GM19025 (cell line): ENCODE data around the gene LTBP1.

Source experiments
- ATAC-seq: cut with Tn5 transposase; IDR thresholded peaks from one replicate; pipeline ENCODE4 v1.9.1; 2021; ENCODE audit warnings: mild to moderate bottlenecking, low read depth, moderate library complexity; ENCODE audit not compliant: unreplicated experiment

Gene LTBP1

DNA sequence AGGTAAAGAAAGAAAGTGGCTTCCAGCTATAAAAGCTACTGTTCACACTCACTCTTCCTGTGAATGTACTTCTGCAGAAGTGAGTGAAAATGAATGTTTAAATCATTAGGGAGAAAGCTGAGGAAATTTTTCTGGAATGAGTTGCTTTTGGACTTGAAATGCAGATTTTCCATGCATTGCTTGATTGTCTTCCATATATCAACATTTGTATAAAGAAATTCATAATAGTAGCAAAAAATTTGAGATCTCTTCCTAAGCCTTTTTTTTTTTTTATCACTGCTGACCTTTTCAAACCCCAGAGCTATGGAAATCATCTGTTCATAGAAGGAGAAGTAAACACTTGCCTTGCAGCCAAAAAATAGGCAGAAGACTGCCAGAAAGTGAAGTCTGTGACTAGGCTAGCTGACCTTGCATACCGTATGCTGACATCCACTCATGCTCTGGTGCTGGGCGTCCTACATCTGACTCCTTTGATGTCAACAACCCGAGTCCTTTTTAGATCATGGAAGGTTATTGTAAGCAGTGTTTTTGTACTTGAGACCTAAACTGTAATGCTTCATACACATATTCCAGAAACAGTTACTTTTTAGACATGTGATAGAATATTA lies 375.2 kb downstream of the LTBP1 start:
- no peak for ATAC-seq

DNA sequence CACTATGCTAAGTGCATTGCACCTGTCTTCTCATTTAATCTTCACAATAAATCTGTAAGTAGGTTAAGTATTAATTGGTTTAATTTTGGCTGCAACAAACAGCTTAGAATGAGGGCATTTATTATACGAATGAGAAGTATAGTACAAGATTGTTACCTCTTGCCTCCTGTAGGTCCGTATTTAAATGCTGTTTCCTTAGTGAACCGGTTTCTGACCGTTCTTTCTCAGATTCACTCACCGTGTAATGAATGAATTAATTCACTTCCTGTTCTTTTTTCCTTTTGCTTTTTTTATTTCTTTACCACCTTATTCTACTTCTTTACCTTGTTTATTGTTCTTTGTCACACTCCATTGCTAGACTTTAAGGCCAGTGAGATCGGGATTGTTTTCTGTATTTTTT lies 375.9 kb downstream of the LTBP1 start:
- no peak for ATAC-seq

DNA sequence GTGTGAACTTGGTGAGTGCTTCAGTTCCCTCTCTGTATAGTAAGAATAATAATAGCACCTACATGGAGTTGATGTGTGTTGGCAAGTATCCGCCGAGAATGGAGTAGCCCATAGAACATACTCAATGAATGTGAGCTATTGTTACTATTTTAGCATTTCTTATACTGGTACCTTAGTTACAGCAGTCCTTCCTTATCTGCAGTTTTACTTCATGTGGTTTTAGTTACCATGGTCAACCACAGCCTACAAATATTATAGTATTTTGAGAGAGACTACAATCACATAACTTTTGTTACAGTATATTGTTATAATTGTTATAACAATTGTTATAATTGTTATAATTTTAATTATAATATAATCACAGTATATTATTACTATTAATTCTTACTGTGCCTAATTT lies 377.2 kb downstream of the LTBP1 start:
- no peak for ATAC-seq

DNA sequence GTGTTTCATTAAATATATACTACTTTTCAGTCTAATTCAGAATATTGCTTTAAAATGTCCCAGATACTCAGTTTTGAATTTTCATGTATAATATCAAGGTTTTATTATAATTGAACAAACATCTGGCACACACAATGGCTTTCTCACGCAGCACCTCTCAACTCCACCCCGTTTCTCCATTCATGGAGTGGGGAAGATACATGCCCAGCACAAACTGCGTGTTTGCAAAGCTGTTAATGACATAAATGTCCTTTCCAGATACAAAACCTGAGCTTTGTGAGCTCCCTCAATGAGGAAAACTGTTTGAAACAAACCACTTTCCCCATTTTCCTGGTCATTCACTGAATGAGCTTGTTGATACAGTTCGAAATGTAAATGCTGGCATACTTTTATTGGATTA lies 379.3 kb downstream of the LTBP1 start:
- no peak for ATAC-seq

DNA sequence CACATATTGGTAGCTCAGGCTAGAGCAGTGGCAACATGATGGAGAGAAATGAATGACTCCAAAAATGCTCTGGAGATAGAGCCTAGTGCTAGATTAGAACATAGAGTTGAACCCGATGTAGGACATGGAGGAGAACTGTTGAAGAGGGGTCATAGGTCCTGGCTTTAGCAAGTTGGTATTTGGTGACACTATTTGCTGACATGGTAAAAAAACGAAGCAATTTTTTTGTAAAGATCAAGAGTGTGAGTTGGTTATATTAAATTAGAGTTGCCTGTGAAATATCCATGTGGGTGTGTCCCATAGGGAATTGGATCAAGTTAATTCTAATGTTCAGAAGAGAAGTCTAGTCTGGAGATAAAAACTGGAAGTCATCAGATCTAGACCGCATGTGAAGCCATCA lies 386.7 kb downstream of the LTBP1 start:
- ATAC-seq, result no peak

DNA sequence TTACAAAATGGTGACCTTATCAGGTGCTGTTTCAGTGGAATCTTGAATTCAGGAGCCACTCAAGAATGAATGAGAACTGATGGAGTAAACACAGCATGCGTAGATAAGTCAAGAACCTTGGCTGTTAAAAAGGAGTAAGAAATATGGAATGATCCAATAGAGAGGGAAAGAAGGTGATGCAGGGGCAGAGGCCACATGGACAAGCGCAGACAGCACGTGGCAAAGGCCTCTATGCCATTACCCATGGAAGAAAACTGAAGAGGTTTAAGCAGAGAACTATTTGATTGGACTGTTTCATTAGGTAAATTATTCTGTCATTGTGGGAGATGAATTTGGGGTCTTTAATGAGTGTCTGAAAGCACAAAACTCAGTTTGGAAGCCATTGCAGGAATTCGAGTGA lies 387.3 kb downstream of the LTBP1 start:
- ATAC-seq, result no peak

DNA sequence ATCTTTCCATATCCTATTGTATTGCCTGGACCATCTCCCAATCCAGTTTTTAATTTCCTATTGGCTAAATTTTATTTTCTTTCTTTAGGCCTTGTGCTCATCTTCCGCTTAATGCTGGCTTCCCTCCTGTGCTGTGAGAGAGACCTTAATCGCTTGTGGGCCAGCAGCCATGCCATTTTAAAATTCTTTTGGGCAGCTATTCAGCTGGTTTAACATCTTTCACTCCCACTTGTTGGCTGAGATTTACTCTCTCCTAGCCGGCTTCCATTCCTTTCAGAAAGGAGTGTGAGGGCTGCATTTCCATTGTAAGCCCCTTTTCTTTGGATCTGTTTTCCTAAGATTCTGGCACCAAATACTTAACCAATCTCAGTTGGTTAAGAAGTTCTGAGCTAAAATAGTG lies 388.8 kb downstream of the LTBP1 start:
- ATAC-seq, result no peak

DNA sequence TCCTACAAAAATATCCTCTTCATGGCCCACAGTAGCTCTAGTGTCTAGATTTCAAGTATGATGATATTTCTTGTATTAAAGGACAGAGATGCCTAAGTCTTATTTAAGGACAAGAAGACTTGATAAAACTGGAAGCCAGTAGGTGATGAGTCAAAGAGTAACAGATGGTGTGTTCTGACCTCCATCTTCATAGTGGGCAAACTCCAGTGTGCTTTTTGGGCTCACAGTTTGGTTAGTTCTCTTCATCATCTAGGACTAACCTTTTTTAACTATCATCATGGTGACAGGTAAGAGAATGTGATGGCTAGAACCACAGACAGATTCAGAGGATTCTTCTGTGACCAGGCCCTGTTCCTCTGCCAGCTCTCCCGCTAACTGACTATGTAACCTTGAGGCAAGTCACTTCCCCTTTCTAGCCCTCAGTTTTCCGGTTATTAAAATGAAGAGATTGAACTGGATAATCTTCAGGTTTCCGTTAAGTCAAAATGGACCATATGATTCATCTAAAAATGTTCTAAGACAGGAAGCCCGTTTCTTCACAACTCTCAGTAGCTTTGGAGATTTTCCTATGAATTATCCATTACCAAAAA lies 389.4 kb downstream of the LTBP1 start:
- no peak for ATAC-seq

DNA sequence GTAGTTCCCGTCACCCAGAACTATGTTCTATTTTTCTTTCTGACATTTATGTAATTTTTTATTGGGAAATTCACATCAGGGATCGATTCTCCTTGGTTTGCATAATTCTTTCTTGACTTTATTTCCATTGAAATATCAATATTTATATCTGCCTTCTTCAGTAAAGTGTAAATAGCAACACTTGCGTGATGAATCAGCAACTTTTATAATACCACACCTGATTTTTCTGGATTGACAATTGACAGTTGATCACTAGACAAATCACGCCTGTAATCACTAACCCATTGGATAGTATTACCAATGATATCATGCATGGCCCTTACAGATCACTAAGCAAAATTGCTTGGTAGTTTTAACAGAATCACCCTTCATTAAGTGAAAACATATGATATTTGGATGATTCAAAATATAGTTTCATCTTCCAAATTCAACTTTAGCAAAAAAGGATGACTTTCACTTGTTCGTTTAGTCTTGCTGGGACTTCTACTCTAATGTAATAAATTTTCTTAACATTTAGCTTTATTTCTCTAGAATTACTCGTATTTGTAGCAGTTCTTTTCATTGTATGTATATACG lies 390.7 kb downstream of the LTBP1 start:
- no peak for ATAC-seq

DNA sequence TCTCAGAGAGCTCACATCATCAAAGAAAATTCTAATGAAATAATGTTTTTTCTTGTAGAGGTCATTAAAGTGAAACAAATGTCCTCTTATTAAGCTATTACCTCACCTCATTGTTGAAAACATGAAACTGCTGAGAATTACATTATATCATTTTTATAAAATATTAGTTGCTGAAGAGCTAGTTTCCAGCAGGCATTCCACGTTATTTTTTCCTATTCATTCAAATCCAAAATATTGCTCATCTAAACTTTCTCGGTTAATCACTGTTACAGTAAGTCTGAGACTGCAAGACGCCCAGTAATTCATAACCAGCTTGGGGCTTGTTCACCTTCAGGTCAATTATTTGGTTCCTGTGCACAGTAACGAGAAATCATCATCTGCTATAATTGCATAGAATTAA lies 391.2 kb downstream of the LTBP1 start:
- ATAC-seq, result no peak

DNA sequence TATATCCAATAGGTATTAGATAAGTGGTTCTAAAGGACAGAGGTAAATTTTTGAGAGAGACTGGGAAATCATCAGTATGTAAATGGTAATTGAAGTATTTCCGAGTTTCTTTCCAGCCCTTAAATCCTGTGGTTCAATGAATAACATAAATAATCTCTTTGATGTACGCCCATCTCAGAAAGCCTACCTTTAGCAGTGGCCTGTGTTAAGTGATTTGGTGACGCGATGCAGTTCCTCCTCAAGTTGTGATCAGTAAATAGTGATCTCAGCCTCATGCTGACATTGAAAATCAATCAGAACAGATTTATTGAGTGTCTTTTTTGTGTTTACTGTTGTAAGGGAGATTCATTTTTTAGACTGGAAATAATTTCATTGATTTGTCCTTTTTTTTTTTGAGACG lies 392.5 kb downstream of the LTBP1 start:
- ATAC-seq, result no peak

DNA sequence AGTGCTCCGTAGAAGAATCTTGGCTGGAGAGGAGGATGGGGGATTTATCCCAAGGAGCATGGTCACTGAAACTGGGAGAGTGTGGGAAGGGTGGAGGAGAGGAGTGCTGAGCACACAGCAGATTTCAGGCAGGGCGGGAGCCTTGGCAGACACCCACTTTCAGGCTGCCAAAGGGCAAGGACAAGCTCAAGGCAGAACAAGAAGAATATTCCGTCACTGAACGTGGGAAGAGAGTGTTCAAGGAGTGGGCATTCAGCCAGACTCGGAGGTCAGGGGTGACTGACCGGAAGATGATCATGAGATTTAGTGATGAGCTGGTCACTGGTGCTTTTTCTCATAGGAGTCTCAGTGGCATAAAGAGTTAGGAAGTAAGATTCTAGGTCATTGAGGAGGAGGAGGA lies 393.5 kb downstream of the LTBP1 start:
- no peak for ATAC-seq

DNA sequence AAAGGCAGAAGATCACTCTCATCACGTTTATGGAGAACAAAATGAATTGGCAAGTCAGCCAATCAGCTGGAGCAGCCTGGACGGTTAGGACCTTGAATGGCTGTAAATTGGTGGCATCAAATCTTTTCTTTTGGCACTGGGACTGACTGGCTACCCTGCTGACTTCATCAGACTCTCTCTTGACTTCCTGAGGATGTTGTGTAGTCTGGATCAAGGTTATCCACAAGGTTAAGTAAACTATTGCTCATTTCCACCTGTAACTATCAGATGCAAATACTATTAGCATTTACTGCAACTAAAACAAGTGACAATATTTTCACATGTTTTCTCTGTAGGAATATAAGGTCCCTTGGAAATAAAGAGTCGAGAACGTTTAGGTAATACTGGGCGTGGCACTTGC lies 395.4 kb downstream of the LTBP1 start:
- no peak for ATAC-seq

DNA sequence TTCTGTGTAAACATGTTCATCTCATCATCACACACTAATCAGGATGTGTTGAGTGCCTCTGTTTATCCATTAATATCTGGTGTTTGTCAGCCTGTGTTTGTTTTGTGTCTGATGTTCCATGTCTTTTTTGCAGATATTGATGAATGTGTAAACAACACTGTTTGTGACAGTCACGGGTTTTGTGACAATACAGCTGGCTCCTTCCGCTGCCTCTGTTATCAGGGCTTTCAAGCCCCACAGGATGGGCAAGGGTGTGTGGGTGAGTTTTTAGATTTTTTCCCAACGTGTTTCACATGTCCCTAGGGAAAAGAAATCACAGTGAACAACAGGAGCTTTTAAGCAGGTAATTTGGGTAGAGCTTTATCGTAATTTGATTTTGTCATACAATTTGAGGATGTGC lies 396.0 kb downstream of the LTBP1 start:
- no peak for ATAC-seq

DNA sequence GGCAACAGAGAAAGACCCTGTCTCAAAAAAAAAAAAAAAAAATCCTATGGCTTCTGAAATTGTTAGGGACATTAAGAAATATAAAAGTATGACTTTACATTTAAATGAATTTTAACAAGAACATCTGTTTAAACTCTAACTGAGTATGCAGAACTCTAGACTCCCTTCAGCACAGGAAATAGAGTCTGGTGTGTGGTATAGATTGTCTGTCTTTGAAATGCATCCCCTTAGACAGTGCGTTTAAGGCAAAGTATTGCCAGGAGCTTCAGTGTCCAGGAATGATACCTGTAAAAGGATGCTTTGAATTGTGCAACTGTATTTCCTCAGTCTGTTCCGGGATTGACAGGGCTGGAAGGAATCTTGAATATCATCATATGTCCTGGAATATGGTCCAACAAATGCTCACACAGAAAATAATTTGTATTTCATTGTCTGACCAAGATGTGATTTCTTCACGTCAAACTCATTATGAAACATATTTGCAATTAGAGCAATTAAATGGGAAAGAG lies 396.7 kb downstream of the LTBP1 start:
- ATAC-seq, result no peak

DNA sequence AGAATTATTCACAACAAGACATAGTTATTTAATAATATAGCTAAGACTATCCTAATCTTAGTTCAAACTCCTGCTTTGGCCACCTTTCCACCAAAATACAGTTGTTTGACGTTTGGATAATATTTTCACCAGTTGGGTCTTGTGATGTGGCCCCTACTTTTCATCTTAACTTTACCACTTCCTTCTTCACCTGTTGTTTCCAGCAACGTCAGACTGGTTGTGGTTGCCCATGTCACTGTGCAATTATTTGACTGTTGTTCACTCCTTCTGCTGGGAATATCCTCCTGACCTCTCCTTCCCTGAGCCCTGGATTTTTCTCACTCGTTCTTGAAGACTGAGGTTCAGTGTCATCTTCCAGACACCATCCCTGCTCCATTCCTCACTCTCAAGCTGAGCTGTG lies 397.5 kb downstream of the LTBP1 start:
- ATAC-seq, result no peak

DNA sequence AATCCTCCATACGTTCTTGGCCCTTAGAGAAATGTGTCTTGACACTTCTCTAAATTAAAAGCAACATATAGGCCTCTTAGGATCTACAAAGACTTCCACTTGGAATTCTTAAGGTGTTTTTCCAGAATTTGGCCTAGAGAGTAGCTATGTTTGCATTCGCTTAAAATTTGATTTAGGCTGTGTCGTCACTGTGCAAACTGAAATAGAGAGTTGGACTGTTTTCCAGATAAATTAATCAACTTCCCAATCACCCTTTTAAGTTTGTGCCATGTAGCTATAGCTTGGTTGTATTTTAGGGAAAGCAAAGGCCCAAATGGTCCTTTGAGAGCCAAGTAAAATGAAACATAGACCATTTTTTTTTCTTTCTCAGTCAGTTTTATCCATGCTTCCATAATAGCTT lies 401.1 kb downstream of the LTBP1 start:
- no peak for ATAC-seq

DNA sequence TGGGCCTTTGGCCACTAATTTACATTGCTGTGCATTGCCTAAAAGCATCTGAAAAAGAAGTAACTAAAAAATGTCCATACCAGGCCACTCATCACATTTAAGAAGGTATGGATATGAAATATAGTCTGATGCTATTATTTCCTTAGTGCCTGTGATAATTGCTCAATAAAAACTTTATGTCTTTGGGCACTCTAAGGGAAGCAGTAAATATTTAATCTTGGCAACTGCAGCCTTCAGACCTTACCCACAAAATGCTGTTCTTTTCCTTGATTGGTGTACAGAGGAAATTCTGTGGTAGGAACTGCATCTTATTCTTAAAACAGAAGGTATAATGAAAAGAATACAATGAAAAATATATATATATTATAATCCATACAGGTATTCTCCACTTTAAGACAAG lies 403.9 kb downstream of the LTBP1 start:
- no peak for ATAC-seq

DNA sequence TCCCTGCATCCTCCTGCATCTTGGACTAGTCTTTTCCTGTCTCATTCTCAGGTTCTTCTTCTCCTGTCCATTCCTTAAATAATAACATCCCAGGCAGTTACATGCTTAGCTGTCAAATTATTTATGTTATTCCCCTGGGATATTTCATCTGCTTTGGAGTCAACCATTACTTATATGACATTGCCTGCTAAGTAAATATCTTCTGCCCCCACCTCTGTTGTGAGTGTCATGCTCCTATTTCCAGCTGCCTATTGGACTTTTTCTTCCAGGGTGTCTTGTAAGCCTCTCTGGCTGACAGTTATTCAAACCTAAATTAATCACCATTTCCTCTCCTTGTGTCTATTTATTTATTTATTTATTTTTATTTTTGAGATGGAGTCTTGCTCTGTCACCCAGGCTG lies 405.0 kb downstream of the LTBP1 start:
- no peak for ATAC-seq

DNA sequence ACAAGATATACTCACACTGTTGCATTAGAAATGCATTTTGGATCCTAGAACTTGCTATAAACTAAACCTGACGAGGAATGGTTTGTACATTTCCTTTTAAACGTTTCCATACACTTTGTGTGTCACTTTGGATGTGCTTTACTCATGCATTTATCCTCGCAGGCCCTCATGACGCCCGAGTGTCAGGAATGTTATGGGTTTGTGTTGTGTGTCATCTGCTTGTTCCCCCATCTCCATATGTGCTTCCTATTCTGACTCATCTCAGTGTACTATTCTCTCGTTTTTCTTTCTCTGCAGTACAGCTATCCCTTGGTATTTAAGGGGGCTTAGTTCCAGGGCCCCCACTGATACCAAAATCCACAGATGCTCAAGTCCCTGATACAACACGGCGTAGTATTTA lies 408.2 kb downstream of the LTBP1 start:
- no peak for ATAC-seq

DNA sequence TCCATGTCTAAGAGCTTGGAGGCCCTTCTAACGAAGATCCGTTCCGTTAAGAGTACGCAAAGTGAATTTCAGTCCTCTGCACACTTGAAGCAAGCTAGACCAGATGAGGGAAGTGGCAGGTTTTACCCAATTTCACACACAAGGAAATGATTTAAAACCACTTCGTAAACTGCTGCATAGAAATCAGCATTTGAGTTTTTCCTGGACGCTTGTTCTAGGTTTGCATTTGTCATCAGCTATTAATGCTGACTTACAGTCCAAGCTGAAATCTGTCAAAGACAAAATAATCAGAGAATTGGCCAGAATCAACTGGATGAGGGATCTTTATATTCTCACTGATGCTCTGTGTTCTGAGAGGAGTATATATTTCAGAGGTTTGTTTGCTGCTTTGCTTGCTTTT lies 412.1 kb downstream of the LTBP1 start:
- no peak for ATAC-seq
